AG08395 (cell line): ENCODE measurements around the gene OOSP3.
A peak's percentile ranks its signal among the peaks of the same experiment; 100 is the strongest.
"Not testable (repeated sequence)": the region's sequence is repeated elsewhere in the genome, so short reads cannot be mapped to it uniquely, and the experiment has no call there.

ENCODE experiments used
- DNase-seq: peaks from one replicate; pipeline ENCODE4 v3.0.0; 2012; ENCODE audit warnings: mixed read lengths, low spot score

OOSP3 gene

DNA sequence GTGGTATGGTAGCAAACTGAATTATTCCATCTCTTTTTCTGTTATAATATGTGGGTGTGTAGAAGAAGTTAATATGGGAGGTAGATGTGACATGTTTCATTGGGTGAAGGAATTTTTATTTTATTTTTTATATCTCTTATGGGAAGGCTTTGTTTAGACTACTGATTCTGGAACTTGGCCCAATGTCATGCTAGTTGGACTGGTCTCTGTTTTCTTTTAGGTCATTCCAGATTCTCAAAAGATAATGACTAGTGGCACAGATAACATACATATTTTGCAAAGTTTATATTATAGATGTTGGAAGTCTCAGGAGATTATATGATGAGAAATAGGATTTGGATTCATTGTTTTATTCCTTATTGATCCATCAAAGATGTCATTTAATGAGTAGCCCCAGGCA, 1.3 kb upstream of the OOSP3 start:
- DNase-seq = no peak

- DNase-seq = no peak
These were observed 798 bp upstream of the OOSP3 start for GRCh38 chr11:59877784-59878183.

- DNase-seq = no peak
These were observed 985 bp downstream of the OOSP3 start for GRCh38 chr11:59879567-59879966.

GRCh38 chr11:59883597-59883996, 5.0 kb downstream of the OOSP3 start:
- DNase-seq = no peak

GRCh38 chr11:59887156-59887555, 8.6 kb downstream of the OOSP3 start:
- DNase-seq = not testable (repeated sequence)

- DNase-seq = no peak
These were observed 13.2 kb downstream of the OOSP3 start for GRCh38 chr11:59891781-59892181.

DNA sequence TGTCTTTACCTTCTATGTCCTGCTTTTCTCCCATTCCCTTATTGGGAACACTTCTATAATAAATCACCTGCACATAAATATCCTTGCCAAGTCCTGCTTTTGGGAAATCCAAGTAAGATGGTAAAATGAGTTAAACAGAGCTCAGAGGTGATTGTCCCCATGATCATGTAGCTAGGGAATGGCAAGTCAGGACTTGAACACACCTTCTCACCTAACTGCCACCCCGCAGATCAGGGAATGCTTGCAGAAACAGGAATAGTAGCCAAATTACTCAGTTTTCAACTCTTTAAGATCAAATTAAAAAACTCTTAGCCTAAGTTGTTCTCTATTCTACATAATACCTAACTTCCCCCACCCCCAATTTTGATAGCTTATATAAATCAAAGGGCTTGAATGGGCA, 16.0 kb downstream of the OOSP3 start:
- DNase-seq = no peak

DNA sequence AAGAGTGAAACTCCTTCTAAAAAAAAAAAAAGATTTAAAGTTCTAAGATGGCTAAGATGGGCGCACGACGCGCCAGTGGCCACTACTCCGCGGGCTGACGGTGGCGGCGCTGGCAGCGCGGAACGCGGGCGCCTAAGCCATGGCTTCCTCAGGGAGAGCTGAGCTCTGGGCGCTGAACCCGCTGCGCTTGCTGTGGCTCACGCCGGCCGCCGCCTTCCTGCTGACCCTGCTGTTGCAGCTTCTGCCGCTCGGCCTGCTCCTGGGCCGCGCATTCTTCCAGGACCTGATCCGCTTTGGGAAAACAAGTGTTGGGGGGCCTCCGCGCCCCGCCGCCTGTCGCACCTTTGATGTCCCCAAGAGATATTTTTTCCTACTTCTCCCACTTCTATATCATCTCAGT, 19.5 kb downstream of the OOSP3 start:
- DNase-seq = no peak

- DNase-seq = no peak
These were observed 20.1 kb downstream of the OOSP3 start for GRCh38 chr11:59898650-59899049.

DNA sequence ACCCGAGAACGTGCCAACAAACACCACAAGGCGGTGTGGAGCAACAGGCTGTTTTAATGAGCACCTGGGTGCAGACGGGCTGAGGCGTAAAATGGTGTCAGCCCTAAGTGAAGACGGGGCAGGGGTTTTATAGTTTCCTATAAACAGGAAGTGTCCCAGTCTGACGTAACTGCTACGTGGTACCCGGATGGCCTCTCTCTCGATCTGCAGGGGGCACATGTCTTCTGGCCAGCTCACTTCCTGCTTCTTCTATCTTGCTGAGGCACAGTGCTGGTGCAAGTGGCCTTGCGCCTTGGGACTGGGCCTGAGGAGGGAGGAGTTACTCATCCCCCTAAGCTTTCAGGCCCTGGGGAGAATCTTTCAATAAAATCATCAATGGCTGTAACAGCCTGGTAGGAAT, 20.9 kb downstream of the OOSP3 start:
- DNase-seq = no peak

- DNase-seq = no peak
These were observed 22.0 kb downstream of the OOSP3 start for GRCh38 chr11:59900366-59901126.

- DNase-seq = no peak
These were observed 22.7 kb downstream of the OOSP3 start for GRCh38 chr11:59901306-59901705.

GRCh38 chr11:59903569-59903968, 25.0 kb downstream of the OOSP3 start:
- DNase-seq = not testable (repeated sequence)

DNA sequence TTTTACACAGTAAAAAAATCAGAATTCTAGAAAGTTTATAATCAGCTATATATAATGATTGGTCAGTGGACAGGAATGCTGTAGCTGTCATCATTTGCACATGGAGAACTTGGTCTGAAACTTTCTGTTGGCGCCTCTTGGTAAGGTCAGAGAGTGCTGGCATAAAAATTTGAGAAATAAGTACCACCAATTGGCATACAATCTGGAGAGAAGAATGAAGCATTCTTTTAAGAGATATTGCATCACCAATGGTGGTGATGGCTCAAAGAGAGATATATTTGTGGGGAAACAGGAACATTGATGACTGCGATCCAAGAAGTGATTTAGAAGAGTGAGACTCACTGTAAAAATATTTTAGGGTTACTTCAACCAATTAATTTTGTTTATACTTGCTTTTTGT, 39.9 kb downstream of the OOSP3 start:
- peak; percentile 15 for DNase-seq

- peak; percentile 25 for DNase-seq
These were observed 40.5 kb downstream of the OOSP3 start for GRCh38 chr11:59918987-59919589.

DNA sequence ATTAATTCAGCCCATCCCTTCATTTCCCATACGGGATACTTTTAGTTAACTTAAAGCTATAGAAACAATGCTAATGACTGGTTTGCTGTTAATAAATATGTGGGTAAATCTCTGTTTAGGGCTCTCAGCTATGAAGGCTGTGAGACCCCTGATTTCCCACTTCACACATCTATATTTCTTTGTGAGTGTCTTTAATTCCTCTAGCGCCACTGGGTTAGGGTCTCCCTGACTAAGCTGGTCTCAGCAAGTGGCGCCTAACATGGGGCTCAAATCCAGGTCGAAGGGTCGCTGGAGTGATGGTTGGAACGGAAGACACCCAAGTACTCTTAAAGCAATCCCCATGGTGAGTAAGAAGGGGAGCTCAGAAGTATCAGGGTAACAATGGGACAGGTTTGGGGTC, 45.2 kb downstream of the OOSP3 start:
- no peak for DNase-seq

- DNase-seq = no peak
These were observed 53.1 kb downstream of the OOSP3 start for GRCh38 chr11:59931688-59932087.

GRCh38 chr11:59938132-59938531, 59.5 kb downstream of the OOSP3 start, which contains the start of gene OOSP1:
Gene OOSP1 (plus strand): TSS chr11:59938432. CDS start chr11:59938455, 23 bp downstream.
- no peak for DNase-seq

DNA sequence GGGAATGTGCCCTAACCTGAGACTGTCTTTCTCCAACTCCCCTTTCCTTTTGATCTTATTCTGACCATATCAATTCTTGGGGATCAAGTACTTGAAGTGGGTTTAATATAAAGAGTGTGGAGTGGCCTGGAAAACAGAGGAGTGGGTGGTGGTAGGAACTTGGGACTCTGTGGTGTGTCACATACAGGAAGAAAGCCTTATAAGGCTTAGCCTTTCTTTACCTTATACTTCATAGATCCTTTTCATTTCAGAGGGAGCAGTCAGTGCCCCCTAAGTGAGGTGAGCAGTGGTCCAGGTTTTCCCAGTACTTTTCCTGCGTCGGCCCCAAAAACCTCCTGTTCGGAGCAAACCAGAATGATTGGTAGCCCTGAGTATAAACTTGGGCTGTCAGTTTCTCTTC, 60.1 kb downstream of the OOSP3 start:
- DNase-seq = no peak

GRCh38 chr11:59939482-59939881, 60.9 kb downstream of the OOSP3 start:
- no peak for DNase-seq

GRCh38 chr11:59941091-59941490, 62.5 kb downstream of the OOSP3 start:
- no peak for DNase-seq

DNA sequence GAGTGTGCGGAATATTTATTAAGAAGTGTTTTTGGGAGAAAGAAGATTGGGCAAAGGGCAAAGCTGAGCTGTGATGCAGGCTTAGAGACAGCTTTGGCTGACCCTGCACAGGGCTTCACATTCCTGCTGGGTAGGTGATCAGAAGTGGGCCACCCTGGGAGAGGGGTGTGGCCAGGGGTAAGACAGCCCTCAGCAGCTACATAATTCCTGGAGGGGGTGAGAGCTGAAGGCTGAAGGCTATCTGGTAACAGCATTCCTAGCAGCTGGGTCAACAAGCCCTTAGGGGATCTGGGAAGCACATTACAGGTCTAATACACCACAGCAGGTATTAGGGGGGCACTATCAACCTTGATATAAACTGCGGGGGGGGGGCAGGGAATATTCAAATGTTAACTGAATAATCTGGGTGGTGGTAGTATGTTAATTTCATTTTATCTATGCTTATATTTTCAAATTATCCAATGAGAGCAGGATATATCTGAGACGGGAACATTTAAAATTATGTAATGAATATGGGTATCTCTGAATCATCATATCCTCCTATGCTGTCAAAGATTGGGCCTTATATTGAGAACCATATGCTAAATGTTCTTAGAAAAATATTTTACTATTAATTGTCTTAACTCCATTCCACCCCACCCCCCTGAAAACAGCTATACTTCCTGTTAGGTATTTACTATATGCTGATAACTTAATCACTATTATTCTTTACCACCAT, 65.6 kb downstream of the OOSP3 start:
- no peak for DNase-seq

DNA sequence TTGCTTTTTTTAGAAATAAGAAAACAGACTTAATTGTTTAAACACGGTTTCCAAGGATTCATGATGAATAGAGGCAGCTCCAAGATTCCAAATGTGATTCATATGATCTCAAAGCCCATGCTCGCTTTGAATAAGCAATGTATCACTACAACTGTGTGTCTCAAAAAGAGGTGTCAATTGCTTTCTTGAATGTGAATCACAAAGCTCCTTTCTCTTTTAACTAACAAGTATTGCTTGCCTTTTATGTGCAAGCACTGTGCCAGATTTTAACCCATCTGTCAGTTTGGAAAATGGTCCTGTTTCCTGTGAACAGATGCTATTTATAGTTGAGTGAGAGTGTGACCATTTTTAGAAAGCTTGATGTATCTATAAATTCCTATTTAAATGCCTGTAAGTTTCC, 66.1 kb downstream of the OOSP3 start:
- no peak for DNase-seq
